ENCODE results near the gene SHROOM3.

DNA sequence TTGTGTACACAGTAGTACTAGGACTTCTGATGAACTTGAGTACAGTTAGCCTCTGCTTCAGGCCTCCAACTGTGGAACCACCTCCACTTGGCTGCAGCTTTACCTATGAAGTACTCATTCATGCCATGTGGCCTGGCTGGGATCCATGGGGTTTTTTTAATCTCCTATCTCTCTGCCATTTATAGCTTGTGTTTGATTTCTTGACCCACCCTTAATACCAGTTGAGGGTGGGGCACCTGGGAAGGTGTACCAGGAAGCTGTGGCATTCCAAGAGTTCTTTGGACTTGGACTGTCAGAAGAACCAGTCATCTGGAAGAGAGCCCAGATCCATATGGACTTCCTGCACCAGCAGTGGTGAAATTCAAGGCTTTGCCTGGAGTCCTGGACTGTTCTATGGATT is 230.1 kb downstream of the SHROOM3 start:
- TF ChIP-seq ZNF274 (IDR thresholded peaks at IDR 0.05; ENCODE audit: low read depth, low read length) (no peak), YY1 (IDR thresholded peaks at IDR 0.05; ENCODE audit: insufficient read depth, insufficient read length) (no peak)

Measured in NT2/D1 (cell line).